K562 (cell line): ENCODE data around the gene SDHAF3. TPM values are rescaled to one million over a fixed set of nuclear protein-coding genes. Genes with fewer than 3 reads are reported as not detected.
"Not testable (repeated sequence)": the region's sequence is repeated elsewhere in the genome, so short reads cannot be mapped to it uniquely, and the experiment has no call there.

Experiments
- ATAC-seq: fragments of 200-7000 bp; cut with Tn5 transposase; 3 replicates; pipeline ENCODE4 v1.9.1; 2020; ENCODE audit warnings: moderate library complexity
- BruUV-seq: library from RNA; stranded (reverse); fragments of 400-500 nt; replicated peaks from 2 replicates; lab custom pipeline; 2021; lab: Mats Ljungman, UMichigan
- CTCF ChIA-PET: fragments of 300-600 bp; formaldehyde crosslinking; extraction: SDS; loops from one replicate; lab custom pipeline; 2021; ENCODE audit warnings: low intra/inter-chr PET ratio; lab: Yijun Ruan, JAX
- POLR2A ChIA-PET: fragments of 300-600, 350-650 bp; sonication (Branson Sonifier 250); formaldehyde crosslinking; extraction: SDS; loops from one replicate; lab custom pipeline; 2021; ENCODE audit warnings: antibody characterized with exemption, inconsistent platforms; lab: Yijun Ruan, JAX
- DNase-seq, 4 experiments: peaks; one replicate each; pipeline versions ENCODE4 v3.0.0 to v3.0.0-alpha.2; 2011 to 2018; ENCODE audit warnings: low spot score in 3 of 4, mixed read lengths in 3 of 4; ENCODE audit errors: extremely low read depth in 1 of 4
- FAIRE-seq: peaks from 2 replicates; lab custom pipeline; 2011; peaks lifted over from hg19 to GRCh38; lab: Jason Lieb, UNC
- H2AFZ ChIP-seq: 2 replicates; pipeline ENCODE4 v1.6.0; 2011; ENCODE audit warnings: low read depth, low read length, control low read depth, inconsistent platforms
- H3K27ac ChIP-seq: fragments of 200-600 bp; 3 replicates; pipeline ENCODE4 v1.8.0; 2011; ENCODE audit warnings: low read depth, mild to moderate bottlenecking, control low read depth, inconsistent platforms, low read length, moderate library complexity, mixed read lengths; ENCODE audit errors: extremely low read depth
- H3K27me3 ChIP-seq, 2 experiments: fragments of 300-600 bp in 1 of 2; 2 replicates in 1 of 2; 3 replicates in 1 of 2; pipeline versions ENCODE4 v1.6.0 to v1.8.0; 2011; ENCODE audit warnings: inconsistent platforms in 2 of 2, low read length in 2 of 2, mild to moderate bottlenecking in 1 of 2, mixed read lengths in 1 of 2, moderate library complexity in 1 of 2; ENCODE audit not compliant: control insufficient read depth in 2 of 2, insufficient read depth in 2 of 2
- H3K36me3 ChIP-seq: fragments of 300-600 bp; 3 replicates; pipeline ENCODE4 v1.8.0; 2011; ENCODE audit warnings: mild to moderate bottlenecking, low read length, inconsistent platforms; ENCODE audit not compliant: control insufficient read depth, insufficient read depth
- H3K4me1 ChIP-seq, 2 experiments: fragments of 200-600 bp in 1 of 2; replicated peaks in 1 of 2; 2 replicates in 1 of 2; 3 replicates in 1 of 2; pipeline versions ENCODE4 v1.5.1 to v1.8.0; 2011; ENCODE audit warnings: inconsistent platforms in 2 of 2, low read length in 2 of 2, mild to moderate bottlenecking in 1 of 2, mixed read lengths in 1 of 2, moderate library complexity in 1 of 2; ENCODE audit not compliant: control insufficient read depth in 2 of 2, insufficient read depth in 2 of 2
- H3K4me2 ChIP-seq: 2 replicates; pipeline ENCODE4 v1.6.1; 2011; ENCODE audit warnings: low read length, control low read depth, inconsistent platforms, mixed read lengths; ENCODE audit not compliant: insufficient read depth
- H3K4me3 ChIP-seq: fragments of 200-600 bp; sonication (generic), shearing (Covaris generic); 2 replicates; pipeline ENCODE4 v1.5.1; 2016; ENCODE audit warnings: control low read depth, inconsistent platforms
- H3K79me2 ChIP-seq: fragments of 200-600 bp; 3 replicates; pipeline ENCODE4 v1.8.0; 2011; ENCODE audit warnings: low read length, inconsistent platforms; ENCODE audit not compliant: control insufficient read depth, insufficient read depth
- H3K9ac ChIP-seq, 2 experiments: 2 replicates each; pipeline versions ENCODE4 v1.6.0 to v1.6.1; 2011; ENCODE audit warnings: low read depth in 2 of 2, low read length in 2 of 2, control low read depth in 1 of 2, inconsistent platforms in 1 of 2, mild to moderate bottlenecking in 1 of 2, mixed read lengths in 1 of 2; ENCODE audit not compliant: insufficient read depth in 1 of 2
- H3K9me1 ChIP-seq: one replicate; pipeline ENCODE4 v1.6.0; 2011; ENCODE audit warnings: inconsistent platforms, mild to moderate bottlenecking, low read length, moderate library complexity; ENCODE audit not compliant: control insufficient read depth, insufficient read depth
- H3K9me3 ChIP-seq: replicated peaks from 2 replicates; pipeline ENCODE4 v1.5.1; 2011; ENCODE audit warnings: low read depth, low read length, inconsistent platforms; ENCODE audit not compliant: control insufficient read depth, insufficient read depth
- H4K20me1 ChIP-seq: replicated peaks from 2 replicates; pipeline ENCODE4 v1.6.1; 2011; ENCODE audit warnings: low read length, inconsistent platforms, mixed read lengths; ENCODE audit not compliant: control insufficient read depth, insufficient read depth
- BACH1 ChIP-seq: fragments of 200-800 bp; sonication (Bioruptor generic); IDR thresholded peaks from 2 replicates; pipeline ENCODE4 v1.6.1; 2016; ENCODE audit warnings: missing genetic modification characterization, missing compliant biosample characterization
- CREBBP ChIP-seq: IDR thresholded peaks from one replicate; pipeline ENCODE4 v1.6.1; 2012; ENCODE audit warnings: low read depth, mild to moderate bottlenecking, control low read depth, inconsistent platforms, low read length
- EHMT2 ChIP-seq: fragments of 450-650 bp; IDR thresholded peaks from 2 replicates; pipeline ENCODE4 v1.6.1; 2018; ENCODE audit warnings: antibody characterized with exemption
- EP300 ChIP-seq: IDR thresholded peaks from 2 replicates; pipeline ENCODE4 v1.6.1; 2012; ENCODE audit warnings: low read length, improper control_type of control experiment
- FOXP4 ChIP-seq: sonication (generic); formaldehyde crosslinking; IDR thresholded peaks from 2 replicates; pipeline ENCODE4 v1.8.0; 2022; ENCODE audit warnings: mild to moderate bottlenecking, missing genetic modification reagents, borderline replicate concordance
- KAT2B ChIP-seq: IDR thresholded peaks from one replicate; pipeline ENCODE4 v1.6.1; 2012; ENCODE audit warnings: low read depth, mild to moderate bottlenecking, control low read depth, inconsistent platforms, low read length, moderate library complexity
- SMARCB1 ChIP-seq: IDR thresholded peaks from 2 replicates; pipeline ENCODE4 v1.6.1; 2011; ENCODE audit warnings: improper control_type of control experiment, low read depth; ENCODE audit not compliant: insufficient read length
- YBX1 ChIP-seq: fragments of 450-650 bp; IDR thresholded peaks from 2 replicates; pipeline ENCODE4 v1.7.1; 2016; ENCODE audit warnings: mild to moderate bottlenecking
- ZNF239 ChIP-seq: fragments of 250-450 bp; sonication (Bioruptor Pico); IDR thresholded peaks from 2 replicates; pipeline ENCODE4 v1.4.0; 2020; ENCODE audit warnings: mild to moderate bottlenecking
- ZNF277 ChIP-seq: fragments of 250-450 bp; sonication (Bioruptor Pico); IDR thresholded peaks from 2 replicates; pipeline ENCODE4 v1.8.0; 2022; ENCODE audit warnings: inconsistent platforms, mild to moderate bottlenecking, moderate library complexity, borderline replicate concordance
- ZNF316 ChIP-seq: fragments of 450-650 bp; IDR thresholded peaks from 2 replicates; pipeline ENCODE4 v1.6.1; 2016
- ZNF449 ChIP-seq: fragments of 250-450 bp; sonication (Bioruptor Pico); IDR thresholded peaks from 2 replicates; pipeline ENCODE4 v1.8.0; 2022; ENCODE audit warnings: moderate library complexity, mild to moderate bottlenecking, inconsistent platforms
- WGBS: fragments of 100-300 bp; shearing (Covaris generic); methylation state at CpG from one replicate; pipeline ENCODE4 v1.1.6; 2016; ENCODE audit warnings: low coverage, mixed read lengths; ENCODE audit not compliant: insufficient coverage; ENCODE audit errors: missing lambda C conversion rate; 5-methylcytosine and 5-hydroxymethylcytosine counted together
- in situ Hi-C: fragments of 300-500 bp; cut with MboI; formaldehyde crosslinking; loops from 4 replicates; pipeline ENCODE4 v1.15.0; 2018; ENCODE audit warnings: inconsistent platforms, mixed read lengths
- intact Hi-C: fragments of 100-400 bp; cut with micrococcal nuclease; formaldehyde crosslinking; loops from 2 replicates; pipeline ENCODE4 v1.14.2; 2022
- polyA plus RNA-seq, 8 experiments: library from polyadenylated mRNA; depleted of rRNA in 4 of 8; stranded (reverse) in 5 of 8; unstranded in 3 of 8; fragments of >200 nt; fragmentation: Nextera tagmentation in 2 of 8; fragmentation: Illumina TruSeq in 1 of 8; extraction: Ambion mirVana in 2 of 8; extraction: Trizol in 1 of 8; gene quantifications; 2 replicates each; pipeline versions ENCODE4 v1.2.1 to v1.2.3, GENCODE V29; 2011 to 2014; ENCODE audit warnings: inconsistent platforms in 1 of 8, missing spikeins in 1 of 8
- total RNA-seq, 7 experiments: library from RNA; depleted of rRNA in 6 of 7; stranded (reverse); fragments of >200 nt in 6 of 7; fragmentation: Illumina TruSeq in 2 of 7; extraction: Trizol in 2 of 7; gene quantifications; 2 replicates each; pipeline versions ENCODE4 v1.2.1 to v1.2.3, GENCODE V29; 2011 to 2021; ENCODE audit warnings: low replicate concordance in 1 of 7

SDHAF3 gene
- total and polyA plus RNA-seq, 9 of the 15 experiments (the other 6 are each of a cell fraction or from before 2014, with no cell fraction given) = 51.5 to 403 (median 145) TPM

- POLR2A ChIA-PET, H3K9ac ChIP-seq, H3K27ac ChIP-seq, H3K9me3 ChIP-seq, H4K20me1 ChIP-seq, H3K79me2 ChIP-seq, H3K9me1 ChIP-seq, DNase-seq, intact Hi-C loops, H2AFZ ChIP-seq, BruUV-seq, in situ Hi-C loops, H3K4me1 ChIP-seq, H3K27me3 ChIP-seq, ATAC-seq, H3K4me3 ChIP-seq, H3K4me2 ChIP-seq, FAIRE-seq, H3K36me3 ChIP-seq: not testable (repeated sequence)
- 0% methylated on average over 2 of the region's 2 CpGs for WGBS
- CTCF ChIA-PET = interaction anchor here (0.7 kb wide), 1 partner anchor 376 kb away, joined by 3 read pairs; no protein-coding TSS in a partner anchor
Observed at GRCh38 chr7:97072025-97072424, 45.5 kb upstream of the SDHAF3 start.

GRCh38 chr7:97075928-97076327 lies 41.6 kb upstream of the SDHAF3 start:
- 0 out of 5 replicates have a peak, but pooled peaks cover 0 to 6% of the 10 kb centered on the region in 2 experiments for H3K27me3 ChIP-seq
- H2AFZ ChIP-seq = peak overlapping the region; percentile 54
- no peaks in the 10 kb centered on the region for H3K9me3 ChIP-seq
- H3K36me3 ChIP-seq = no peaks in the 10 kb centered on the region
- intact Hi-C loops = no loop called here
- POLR2A ChIA-PET = interaction anchor here (0.6 kb wide), 1 partner anchor 9 kb away, joined by 3 read pairs; no protein-coding TSS in a partner anchor
- no peak overlapping the region for H3K4me3 ChIP-seq
- H3K27ac ChIP-seq = no peak overlapping the region
- ATAC-seq (peak; percentile 59), FAIRE-seq (no peak), DNase-seq (peak in 1 of 4 experiments; percentile 27)
- 3% methylated on average over 6 of the region's 7 CpGs for WGBS
- no peaks in the 10 kb centered on the region for H3K79me2 ChIP-seq
- BruUV-seq = no TSS peak
- in situ Hi-C loops = no loop called here
- H3K9me1 ChIP-seq = no peaks in the 10 kb centered on the region
- no peak overlapping the region for H3K9ac ChIP-seq
- CTCF ChIA-PET = no interaction called here
- no peaks in the 10 kb centered on the region for H4K20me1 ChIP-seq
- H3K4me1 ChIP-seq = no peaks in the 10 kb centered on the region; a peak in 1 of 5 replicates
- H3K4me2 ChIP-seq = no peak overlapping the region
- no peak for TF ChIP-seq CREBBP
- TF ChIP-seq ZNF449 (CRISPR knock-in tag) = no peak
- TF ChIP-seq SMARCB1 = no peak
- TF ChIP-seq ZNF239 (CRISPR knock-in tag) = no peak
- no peak for TF ChIP-seq KAT2B
- TF ChIP-seq FOXP4 (CRISPR knock-in tag) = no peak
- TF ChIP-seq EP300 = no peak
- peak; percentile 49; the same call in 1 of the 2 replicates for TF ChIP-seq EHMT2
- peak; percentile 51 for TF ChIP-seq ZNF316
- TF ChIP-seq BACH1 (tag) = no peak
- TF ChIP-seq ZNF277 (CRISPR knock-in tag) = no peak
- no peak for TF ChIP-seq YBX1
